ENCODE results near the gene CHST8.

CHST8 gene

DNA sequence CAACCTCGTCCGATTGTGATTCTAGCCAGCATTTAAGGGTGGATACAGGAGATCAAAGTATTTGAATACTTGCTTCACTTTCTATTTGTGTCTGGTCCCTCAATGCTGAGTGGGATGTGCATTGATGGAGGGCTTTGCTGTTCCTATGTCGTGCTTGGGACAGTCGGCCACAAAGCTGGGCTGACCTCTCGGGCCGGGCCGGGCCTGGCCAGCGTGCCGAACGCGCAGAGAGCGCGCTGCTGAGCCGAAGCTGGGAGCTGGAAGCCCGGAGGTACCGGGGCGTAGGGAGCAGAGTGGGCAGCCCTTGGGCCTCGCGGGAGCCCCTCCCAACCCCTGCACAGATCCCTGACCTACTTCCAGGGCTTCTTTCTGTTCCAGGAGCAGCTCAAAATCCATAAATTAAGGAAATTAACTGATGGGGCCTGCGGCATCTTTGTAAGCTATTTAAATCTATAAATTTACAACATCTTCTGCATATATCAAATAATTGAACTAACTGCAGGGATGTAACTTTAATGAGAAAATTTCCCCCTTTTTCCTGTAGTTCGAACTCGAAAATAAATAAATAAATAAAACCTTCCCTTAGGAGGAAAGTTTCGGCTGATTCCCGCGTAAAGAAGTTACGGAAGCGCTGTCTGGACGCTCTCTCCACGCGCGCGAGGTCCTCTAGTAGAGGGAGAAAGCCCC is 173.1 kb downstream of the CHST8 start:
- no peak for DNase-seq (ENCODE audit: low read depth)

DNA sequence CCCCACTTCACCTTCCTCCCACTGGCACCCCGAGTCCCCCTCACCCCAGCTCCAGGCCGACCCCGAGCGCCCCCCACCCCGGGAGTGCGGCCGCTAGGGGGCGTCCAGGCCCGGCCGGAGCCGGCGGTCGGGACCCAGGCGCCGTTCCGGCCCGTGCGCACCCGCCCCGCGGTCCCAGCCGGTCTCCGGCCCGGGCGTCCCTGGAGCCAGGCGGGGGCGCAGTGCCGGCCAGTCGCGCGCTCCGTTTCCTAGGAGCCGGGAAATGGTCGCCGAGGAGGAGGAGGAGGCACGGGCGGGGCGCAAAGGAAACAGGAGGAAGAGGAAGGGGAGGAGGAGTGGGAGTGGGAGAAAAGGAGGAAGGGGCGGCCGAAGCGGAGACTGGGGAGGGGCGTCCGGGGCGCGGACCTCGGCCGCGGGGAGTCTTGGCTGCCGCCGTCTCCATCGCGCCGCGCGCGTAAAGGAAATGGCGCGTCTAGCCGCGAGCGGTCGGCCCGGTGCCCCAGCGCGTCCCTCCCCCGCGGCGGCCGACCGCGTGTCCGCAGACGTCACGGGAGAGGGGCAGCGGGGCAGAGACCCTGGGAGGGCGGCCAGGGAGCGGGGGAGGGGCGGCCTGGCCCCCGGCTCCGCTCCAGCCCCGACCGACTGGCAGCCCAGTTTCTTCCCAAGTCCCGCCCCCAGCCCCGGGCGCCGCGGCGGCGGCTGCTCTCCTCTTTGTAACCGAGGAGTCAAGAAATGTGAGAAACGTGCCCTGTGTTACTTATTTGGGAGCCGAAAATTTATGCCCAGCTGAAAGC is 173.8 kb downstream of the CHST8 start:
- DNase-seq (ENCODE audit: low read depth), result no peak

DNA sequence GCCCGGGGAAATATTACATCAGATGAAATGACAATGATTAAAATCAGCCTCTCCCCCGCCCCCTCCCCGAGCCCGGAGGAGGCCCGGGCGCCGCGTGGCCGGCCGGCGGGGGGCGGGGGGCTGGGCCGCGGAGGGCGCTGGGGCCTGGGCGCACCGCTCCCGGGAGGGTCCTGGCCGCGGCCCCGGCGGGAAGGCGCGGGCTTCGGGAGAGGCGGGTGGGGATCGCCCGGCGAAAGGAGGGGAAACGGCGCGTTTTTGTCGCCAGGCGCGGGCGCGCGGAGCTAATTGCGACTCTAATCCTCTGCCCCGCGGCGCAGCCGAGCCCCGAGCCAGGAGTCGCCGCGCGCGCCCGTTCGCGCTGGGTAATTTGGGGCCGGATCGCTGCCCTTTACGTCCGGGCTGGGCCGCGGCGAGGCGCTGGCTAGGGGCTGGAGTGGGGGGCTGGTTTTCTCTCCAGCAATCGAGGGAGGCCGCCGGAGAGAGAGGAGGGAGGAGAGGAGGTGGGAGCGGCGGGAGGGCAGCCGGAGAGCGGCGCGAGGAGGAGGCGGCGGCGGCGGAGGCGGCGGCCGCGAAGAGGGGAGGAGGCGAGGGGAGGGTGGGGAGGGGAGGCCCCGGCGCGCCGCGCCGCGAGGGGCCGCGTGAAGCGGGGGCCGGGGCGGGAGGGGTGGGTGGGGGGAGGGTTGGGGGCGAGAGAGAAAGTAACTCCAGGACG is 174.6 kb downstream of the CHST8 start, which contains the start of gene KCTD15:
Gene KCTD15 (plus strand): TSS at position 707 of the 712 bp plus-strand sequence. CDS start 3,585 bp downstream, outside the sequence.
- DNase-seq (ENCODE audit: low read depth), result no peak

DNA sequence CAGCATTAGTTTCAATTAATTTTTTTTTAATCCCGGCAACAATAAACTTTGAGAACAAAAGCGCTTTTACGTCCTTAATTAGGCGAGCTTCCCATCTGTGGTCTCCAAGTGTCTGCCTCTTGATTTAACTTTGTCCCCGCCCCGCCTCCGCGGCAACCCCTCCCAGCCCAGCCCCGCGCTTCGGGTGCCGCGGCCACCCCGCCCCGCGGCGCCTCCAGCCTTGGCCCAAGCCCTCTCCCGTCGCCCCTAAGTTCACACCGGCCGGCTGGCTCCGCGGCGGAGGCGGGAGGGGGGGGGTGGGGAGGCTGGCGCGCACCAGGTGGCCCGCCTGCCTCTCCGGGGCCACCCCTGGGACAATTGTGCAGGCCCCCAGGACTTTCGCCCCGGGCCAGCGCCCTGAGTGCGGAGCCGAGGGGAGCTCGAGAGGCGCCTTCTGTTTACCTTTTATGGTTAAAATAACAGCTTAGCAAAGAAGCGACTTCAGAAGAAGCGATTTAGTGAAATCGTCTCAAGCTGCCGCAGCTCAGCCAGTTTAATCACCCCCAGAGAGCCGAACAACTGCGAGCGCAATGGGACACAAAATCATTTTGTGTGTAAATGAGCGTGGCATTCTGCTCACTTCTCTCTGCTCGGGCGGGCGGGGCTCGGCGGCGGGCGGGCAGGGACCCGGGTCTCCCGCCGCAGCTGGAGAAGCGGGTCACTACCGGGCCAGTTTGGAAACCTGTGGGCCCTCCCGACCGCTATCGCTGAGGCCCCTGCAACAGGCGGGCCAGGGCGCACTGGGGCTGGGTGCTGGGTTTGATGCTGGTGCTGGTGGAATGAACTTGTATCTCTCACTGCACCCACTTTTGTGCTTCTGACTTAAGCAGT is 176.3 kb downstream of the CHST8 start:
- DNase-seq (ENCODE audit: low read depth), result no peak

DNA sequence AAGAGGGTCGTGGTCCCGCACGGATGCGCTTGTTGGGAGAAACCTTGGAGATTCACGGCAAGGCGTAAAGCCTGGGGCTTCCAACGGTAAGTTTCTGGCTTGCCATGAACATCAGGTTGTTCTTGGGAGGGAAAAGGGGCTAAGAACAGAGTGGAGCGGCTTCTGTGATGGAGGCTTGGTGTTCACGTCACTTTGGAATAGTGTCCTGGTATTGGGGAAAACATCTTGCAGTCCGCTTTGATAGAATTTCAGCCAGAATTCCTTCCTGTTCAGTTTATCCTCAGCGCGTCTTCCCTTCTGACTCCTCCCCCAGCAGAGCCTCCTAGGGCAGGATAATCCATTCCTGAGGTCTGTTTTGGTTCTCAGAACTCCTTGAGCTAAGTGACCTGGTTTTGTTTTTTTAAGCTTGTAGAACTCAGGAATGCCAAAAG is 176.9 kb downstream of the CHST8 start:
- DNase-seq (ENCODE audit: low read depth), result no peak

DNA sequence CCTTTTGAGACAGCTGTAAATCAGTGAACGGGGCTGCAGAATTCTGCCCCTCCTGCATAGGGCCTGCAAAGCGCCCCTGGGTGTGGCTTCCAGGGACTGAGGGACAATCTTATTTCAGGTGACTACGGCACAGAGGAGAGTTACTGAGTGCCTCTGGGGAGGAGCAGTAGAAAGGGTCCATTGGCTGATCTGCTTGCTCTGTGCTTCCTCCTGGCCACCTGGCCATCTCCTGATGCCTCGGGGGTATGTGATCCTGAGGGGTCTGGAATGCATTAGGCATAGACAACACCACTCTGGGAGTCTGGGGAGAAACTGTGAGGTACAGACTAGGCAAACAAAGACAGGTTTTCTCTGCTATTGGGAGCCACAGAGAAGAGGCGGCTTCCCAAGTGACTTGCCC is 177.7 kb downstream of the CHST8 start:
- no peak for DNase-seq (ENCODE audit: low read depth)

DNA sequence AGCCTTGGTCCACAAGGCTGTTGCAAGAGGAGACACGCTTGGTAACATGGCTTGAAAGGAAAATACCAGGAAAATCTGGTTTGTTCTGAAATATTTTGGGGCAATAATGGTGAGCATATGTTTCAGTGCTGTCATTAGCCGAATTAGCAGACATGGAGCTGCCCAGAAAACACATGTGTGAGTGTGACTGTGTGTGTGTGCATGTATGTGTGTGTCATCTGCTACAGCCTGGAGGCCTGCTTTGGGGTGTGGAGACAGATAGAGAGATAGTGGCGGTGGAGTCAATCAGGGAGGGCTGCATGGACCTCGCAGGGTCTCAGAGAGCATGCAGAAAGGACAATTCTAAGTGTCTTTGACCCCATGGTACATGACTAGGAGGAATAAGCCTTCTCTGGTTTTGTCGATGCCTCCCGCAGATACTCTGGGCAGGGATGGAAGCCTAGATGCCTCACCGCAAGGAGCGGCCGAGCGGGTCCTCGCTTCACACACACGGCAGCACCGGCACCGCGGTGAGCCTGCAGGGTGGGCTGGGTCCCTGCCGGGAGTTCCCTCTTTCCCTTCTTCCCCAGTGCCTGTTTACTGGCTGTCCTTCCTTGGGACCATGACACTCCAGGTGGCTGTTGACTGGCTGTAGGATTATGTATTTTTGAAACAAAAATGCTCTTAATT is 178.4 kb downstream of the CHST8 start:
- no peak for DNase-seq (ENCODE audit: low read depth)

DNA sequence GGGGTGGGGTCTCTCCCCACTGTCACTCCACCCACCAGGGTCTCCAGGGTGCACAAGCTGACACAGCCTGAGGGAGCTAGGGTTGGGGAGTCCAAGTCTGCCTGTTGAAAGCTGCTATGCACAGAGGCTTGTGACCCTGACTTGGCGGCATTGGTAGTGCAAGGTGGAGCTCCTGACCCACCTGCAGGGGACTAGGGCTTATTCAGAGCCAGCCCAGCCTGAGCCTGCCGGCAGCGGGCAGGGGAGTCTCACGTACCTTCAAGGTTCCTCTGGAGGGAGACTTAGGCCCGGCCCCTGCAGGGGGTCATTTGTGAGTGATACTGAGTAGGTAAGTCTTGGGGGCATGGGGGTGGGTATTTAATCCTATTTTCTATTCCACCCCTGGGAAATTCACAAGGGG is 179.7 kb downstream of the CHST8 start:
- DNase-seq (ENCODE audit: low read depth), result no peak

DNA sequence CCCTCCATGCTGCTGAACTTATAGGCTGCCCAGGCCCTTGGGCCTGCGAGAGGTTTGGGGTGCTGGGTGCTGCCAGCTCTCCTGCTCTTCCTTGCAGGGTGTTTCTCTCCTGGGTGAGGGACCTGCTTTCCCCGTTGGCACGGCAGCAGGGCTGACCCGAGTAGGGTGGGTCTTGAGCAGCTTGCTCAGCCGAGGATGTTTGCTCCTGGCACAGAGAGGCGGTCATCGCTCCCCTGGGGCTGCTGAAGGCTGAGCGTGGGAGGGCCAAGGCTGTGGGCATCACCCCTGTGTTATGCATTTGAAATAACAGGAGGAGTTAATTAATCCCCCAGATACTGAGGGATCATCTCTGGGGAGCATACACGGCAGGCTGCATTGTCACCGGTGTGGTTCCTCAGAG is 180.2 kb downstream of the CHST8 start:
- no peak for DNase-seq (ENCODE audit: low read depth)

DNA sequence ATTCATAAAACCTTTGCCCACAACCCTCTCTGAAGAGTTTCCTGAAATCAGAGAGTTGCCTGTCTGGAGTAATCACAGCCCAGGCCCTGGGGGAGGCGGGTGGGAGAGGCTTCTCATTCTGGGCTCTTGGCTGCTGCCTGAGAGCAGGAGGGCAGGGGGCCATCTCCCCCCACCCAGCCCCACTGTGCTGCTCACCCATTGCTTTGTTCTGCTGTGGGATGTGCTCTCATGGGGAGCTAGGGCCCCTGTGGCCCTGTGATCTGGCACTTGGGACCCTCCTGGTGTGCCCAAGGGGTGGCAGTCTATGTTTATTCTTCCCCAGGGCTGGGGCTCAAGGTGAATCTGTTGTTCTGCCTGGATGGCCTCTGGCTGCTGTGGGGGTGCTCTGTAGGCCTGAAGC is 181.0 kb downstream of the CHST8 start:
- no peak for DNase-seq (ENCODE audit: low read depth)

DNA sequence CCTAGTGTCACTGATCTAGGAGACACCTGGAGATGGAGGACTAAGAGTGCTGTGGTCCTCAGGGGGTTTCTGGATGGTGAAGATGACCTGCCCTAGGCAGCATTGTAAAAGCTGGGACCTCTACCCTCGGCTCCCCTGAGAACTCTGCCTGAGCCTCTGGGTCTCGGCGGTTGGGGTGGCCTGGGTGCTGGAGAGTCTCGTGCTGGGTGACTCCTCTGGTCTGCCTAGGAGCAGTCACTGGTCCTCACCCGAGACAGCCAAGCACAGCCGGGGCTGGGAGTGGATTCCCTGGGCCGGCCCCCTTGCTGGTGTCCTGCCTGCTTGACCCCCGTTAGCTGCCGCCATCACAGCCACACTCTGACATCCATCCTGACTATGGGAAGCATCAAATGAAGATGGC is 181.6 kb downstream of the CHST8 start:
- DNase-seq (ENCODE audit: low read depth), result no peak

DNA sequence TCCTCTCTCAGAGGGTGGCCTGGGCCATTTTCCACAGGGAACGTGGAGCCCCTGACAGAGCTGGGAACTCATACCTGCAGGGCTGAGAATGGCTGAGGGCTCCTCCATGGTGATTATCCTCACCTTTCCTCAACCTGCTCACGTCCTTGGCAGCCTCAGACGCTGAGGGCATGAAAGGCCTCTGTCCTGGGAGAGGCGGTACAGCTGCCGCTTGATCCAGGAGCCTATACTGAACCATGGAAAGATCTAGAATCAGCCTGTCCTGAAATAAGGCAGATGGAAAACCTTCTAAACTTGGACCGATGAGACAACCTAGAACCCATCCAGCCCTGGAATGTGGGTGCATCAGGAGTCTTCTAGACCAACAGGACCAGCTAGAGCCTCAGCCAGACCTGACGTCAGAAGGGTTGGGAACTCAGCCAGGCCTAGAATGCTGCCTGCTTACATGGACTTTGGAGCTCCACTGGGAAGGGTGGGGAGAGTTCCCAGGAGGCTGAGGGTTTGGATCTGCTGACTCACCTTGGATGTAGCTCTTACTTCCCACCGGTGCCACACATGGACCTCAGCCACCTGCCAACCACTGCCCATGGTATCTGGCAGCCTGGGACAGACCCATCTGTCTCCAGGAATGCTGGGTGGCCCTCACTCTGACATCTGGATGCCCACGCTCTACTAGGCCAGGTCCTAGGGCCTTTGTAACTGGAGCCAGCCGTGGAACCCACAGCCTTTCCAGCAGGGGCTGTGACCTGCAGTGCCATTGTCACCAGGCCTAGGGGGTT is 182.5 kb downstream of the CHST8 start:
- no peak for DNase-seq (ENCODE audit: low read depth)

DNA sequence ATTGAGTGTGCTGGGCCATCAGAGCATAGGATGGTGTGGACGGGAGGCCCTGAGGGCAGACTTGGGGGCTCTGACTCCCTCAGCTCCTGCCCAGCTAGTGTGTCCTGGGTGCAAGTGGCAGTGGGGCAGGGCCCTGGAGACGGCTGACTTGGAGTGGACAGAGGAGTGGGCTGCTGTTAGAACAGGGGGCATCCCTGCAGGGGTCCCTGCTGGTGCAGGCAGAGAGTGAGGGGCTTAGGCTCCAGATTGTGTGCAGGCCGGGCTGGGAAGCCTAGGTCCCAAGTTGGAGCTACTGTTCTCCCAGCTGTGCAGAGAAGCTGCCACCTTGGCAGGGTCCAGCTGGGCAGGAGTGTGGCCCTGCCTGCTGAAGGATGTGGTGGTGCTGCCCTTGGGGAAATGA is 183.6 kb downstream of the CHST8 start:
- no peak for DNase-seq (ENCODE audit: low read depth)

DNA sequence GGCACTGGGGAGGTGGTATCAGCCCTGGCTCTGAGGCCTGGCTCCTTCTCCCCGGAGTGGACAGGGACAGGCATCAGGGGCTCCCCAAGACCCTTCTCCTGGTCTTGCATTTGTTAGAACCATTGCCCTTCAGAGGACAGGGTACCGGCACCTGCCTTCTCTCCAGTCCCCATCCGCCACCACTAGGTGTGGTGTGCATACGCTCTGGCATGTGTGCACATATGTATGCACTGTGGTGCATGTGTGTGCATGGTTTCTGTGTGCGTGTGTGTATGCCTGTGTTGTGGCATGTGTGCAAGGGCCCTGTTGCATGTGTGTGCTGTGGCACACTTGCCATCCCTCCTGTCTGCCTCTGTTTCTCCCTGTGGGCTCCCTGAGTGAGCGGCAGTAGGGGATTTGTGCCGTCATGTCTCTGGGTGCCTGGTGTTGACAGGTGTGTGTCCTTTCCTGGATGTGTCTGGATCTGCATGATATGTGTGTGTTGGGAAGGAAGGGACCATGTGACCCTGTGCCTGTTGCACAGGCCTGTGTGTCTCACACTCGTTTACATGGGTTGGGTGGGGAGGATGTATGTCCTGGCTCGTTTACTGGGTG is 184.2 kb downstream of the CHST8 start:
- DNase-seq (ENCODE audit: low read depth), result no peak

DNA sequence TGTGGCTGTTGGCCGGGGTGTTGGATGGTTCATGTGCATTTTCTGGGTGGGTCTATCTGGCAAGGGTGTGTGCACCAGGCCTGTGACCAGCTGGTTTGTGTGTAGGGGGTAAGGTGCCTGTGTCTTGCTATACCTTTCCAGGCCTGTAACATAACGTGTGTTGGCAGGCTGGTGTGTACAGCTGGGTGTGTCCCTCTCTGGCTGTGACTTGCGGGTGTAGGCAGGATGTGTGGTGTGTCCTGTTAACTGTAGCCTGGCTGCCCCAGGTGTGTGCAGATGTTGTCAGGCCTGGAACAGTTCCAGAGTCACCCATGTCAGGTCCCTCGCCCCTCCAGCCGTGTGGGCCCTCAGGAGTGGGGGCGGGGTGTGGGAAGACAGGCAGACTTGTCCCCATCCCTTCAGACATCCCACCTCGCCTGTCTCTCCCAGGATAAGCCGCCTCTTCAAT is 184.7 kb downstream of the CHST8 start:
- DNase-seq (ENCODE audit: low read depth), result no peak

DNA sequence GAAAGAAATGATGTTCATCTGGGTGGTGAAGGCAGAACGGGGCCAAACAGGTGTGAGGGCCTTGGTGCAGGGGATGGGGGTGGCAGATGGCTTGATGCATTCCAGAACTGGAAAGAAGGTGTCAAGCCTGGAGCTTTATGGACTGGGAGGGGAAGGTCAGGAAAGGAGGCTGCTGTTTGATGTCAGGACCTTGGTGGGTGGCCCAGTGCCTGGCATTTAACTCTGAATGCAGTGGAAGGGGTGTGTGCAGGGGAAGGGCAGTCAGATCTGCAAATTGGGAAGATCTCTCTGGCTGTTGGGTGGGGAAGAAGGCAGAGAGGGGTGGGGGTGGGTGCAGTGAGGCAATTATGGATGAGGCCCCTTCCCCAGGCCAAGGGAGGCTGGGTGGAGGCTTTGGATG is 186.6 kb downstream of the CHST8 start:
- DNase-seq (ENCODE audit: low read depth), result no peak

DNA sequence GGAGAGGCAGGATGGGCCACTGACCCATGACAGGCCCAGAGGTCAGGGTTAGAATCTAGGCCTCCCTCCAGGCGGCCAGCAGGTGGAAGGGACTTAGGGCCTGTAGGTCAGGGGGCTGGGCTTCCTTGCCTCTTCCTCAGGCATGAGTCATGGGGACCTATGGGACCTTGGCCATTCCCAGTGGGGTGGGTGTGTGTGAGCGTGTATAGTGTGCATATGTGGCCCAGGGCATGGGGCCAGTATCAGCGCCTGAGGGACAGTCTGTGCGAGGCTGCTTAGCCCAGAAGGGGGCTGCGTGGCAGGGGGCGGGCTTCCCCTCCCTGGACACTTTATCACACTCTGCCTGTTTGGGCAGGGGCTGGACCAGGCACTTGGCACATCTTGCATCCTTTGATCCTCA is 188.2 kb downstream of the CHST8 start:
- no peak for DNase-seq (ENCODE audit: low read depth)

DNA sequence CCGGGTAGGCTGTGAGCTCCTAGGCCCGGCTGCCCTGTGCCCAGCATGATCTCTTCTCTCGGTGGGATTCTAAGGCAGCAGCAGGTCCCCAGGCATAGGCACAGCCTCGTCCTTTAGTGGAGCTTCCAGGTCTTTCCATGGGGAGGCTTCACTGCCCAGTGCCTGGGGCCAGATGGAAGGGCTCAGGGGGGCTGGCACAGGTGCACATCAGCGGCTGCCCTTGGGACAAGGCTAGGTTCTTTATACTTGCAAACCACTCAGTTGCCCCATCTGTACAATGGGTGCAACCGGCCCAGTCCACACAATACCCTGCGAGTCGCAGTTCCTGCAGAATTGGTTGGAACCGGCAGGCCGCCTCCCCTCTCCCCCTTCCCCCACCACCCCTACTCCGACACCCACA is 189.1 kb downstream of the CHST8 start:
- DNase-seq (ENCODE audit: low read depth), result no peak

DNA sequence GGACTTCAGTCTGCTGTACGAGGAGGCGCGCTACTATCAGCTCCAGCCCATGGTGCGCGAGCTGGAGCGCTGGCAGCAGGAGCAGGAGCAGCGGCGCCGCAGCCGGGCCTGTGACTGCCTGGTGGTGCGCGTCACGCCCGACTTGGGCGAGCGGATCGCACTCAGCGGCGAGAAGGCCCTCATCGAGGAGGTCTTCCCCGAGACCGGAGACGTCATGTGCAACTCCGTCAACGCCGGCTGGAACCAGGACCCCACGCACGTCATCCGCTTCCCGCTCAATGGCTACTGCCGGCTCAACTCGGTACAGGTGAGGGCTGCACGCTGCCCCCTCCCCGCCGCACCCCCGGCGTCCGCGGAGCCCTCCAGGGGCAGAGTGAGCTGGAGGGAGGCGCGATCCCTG is 189.5 kb downstream of the CHST8 start:
- DNase-seq (ENCODE audit: low read depth), result no peak

DNA sequence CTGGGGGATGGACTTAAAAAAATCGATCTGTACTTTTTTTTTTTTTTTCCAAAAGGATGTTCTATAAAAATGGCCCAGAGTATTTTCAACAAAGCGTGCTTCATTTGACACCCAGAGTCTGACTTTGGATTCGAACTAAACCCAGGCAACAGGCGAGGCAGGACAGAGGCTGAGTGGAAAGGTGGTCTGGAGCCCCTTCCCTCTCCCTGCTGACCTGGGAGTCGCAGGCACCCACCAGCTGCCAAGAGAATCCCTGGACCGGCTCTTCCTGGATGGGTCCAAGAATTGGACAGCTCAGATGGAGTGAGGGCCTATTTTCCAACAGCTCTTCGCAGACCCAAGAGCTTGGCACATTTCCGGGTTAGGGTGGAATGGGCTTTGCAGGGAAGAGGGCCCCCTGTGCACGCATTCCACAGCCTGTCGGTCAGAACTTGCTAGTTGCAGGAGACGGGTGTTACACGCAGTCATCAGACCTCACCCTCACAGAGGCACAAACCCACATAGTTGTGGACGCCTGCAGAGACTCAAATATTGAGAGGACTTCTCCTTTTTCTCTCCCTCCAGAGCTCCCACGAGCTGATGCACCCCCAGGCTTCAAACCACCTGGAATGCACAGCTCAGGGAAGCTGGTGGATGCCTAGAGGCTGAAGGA is 190.1 kb downstream of the CHST8 start:
- no peak for DNase-seq (ENCODE audit: low read depth)

Measured in T-helper 22 cell (primary cell).